PC-9 (cell line): ENCODE measurements around the gene TCEA2.

Experiments used
- CTCF ChIP-seq: fragments of 200-600 bp; sonication (generic); conservative IDR thresholded peaks from 2 replicates; pipeline ENCODE4 v1.6.1; 2017; ENCODE audit warnings: mixed run types, antibody characterized with exemption, mild to moderate bottlenecking, moderate library complexity
- EZH2 ChIP-seq: fragments of 200-600 bp; sonication (generic); IDR thresholded peaks from 2 replicates; pipeline ENCODE4 v1.8.0; 2017; ENCODE audit warnings: antibody characterized with exemption, low read depth

DNA sequence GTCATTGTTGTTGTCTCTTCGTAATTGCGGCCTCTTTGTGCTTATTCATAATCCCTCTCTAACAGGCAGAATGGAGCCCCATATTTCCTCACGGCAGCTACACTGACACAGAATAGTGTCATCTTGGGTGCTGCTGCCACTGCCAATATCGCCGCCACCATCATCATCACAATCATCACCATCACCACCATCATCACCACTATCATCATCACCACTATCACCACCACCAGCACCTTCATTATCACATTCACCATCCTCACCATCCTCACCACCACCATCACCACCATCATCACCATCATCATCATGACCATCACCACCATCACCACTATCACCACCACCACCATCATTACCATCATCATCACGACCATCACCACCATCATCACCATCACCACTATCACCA lies 33.5 kb downstream of the TCEA2 start:
- TF ChIP-seq CTCF (no peak), EZH2 (no peak)
